ENCODE results near the gene RPTOR.

DNA sequence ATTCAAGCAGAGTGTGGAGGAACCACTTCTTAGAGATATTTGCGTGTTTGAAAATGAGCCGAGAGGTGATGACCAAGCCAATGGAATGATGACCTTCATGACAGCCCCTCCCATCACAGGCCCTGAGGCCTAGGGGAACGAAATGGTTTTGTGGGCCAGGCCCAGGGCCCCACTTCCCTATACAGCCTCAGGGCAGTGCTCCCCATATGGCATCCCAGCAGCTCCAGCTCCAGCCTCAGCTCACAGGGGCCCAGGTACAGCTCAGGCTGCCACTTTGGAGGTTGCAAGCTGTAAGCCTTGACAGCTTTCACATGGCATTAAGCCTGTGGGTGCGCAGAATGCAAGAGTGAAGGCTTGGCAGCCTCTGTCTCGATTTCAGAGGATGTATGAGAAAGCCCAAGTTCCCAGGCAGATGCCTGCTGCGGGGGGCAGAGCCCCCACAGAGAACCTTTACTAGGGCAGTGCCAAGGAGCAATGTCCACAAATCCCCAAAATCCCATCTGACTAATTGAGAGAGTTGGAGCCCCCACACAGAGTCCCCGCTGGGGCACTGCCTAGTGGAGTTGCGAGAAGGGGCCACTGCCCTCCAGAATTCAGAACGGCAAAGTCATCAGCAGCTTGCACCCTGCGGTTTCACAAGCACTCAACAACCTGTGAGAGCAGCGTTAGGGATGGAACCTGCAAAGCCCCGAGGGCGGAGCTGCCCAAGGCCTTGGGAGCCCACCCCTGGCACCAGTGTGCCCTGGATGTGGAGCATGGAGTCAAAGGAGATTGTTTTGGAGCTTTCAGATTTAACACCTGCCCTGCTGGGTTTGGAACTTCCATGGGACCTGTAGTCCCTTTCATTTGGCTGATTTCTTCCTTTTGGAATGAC is 468.2 kb downstream of the RPTOR start:
- TF ChIP-seq, protein P1, sequence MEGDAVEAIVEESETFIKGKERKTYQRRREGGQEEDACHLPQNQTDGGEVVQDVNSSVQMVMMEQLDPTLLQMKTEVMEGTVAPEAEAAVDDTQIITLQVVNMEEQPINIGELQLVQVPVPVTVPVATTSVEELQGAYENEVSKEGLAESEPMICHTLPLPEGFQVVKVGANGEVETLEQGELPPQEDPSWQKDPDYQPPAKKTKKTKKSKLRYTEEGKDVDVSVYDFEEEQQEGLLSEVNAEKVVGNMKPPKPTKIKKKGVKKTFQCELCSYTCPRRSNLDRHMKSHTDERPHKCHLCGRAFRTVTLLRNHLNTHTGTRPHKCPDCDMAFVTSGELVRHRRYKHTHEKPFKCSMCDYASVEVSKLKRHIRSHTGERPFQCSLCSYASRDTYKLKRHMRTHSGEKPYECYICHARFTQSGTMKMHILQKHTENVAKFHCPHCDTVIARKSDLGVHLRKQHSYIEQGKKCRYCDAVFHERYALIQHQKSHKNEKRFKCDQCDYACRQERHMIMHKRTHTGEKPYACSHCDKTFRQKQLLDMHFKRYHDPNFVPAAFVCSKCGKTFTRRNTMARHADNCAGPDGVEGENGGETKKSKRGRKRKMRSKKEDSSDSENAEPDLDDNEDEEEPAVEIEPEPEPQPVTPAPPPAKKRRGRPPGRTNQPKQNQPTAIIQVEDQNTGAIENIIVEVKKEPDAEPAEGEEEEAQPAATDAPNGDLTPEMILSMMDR (optimal IDR thresholded peaks at IDR 0.05 in 1 of 3, IDR thresholded peaks at IDR 0.05 in 1 of 3, conservative IDR thresholded peaks at IDR 0.05 in 1 of 3; ENCODE audit: extremely low read depth in 1 of 3, insufficient read depth in 2 of 3, low read length in 3 of 3): no peak
- TF ChIP-seq EZH2 (IDR thresholded peaks at IDR 0.05; ENCODE audit: low read length): no peak

All from keratinocyte (primary cell).